Neutrophil (primary cell): ENCODE data around the gene DGKG.
A peak's percentile ranks its signal among the peaks of the same experiment; 100 is the strongest.

ENCODE experiments used
- H3K27ac ChIP-seq: fragments of 200-600 bp; sonication (generic); 2 replicates; pipeline ENCODE4 v1.5.1; 2016; ENCODE audit warnings: mild to moderate bottlenecking, moderate library complexity
- H3K27me3 ChIP-seq: fragments of 200-600 bp; sonication (generic); 2 replicates; pipeline ENCODE4 v1.6.0; 2016; ENCODE audit warnings: mild to moderate bottlenecking
- H3K36me3 ChIP-seq: fragments of 200-600 bp; sonication (generic); 2 replicates; pipeline ENCODE4 v1.5.1; 2017
- H3K4me1 ChIP-seq, 2 experiments: fragments of 200-600 bp in 1 of 2; sonication (generic) in 1 of 2; 1 replicate in 1 of 2; 2 replicates in 1 of 2; pipeline versions ENCODE4 v1.5.1 to v1.6.1; 2013 to 2016; ENCODE audit warnings: low read depth in 1 of 2, low read length in 1 of 2, mild to moderate bottlenecking in 1 of 2, moderate library complexity in 1 of 2; ENCODE audit not compliant: control insufficient read depth in 1 of 2, insufficient read depth in 1 of 2
- H3K4me3 ChIP-seq, 2 experiments: fragments of 200-600 bp in 1 of 2; sonication (generic) in 1 of 2; 1 replicate in 1 of 2; 2 replicates in 1 of 2; pipeline ENCODE4 v1.5.1; 2013 to 2016; ENCODE audit warnings: low read depth in 1 of 2, low read length in 1 of 2, mild to moderate bottlenecking in 1 of 2, moderate library complexity in 1 of 2
- H3K9me3 ChIP-seq: fragments of 200-600 bp; sonication (generic); 2 replicates; pipeline ENCODE4 v1.5.1; 2016
- CTCF ChIP-seq: fragments of 200-600 bp; sonication (generic); IDR thresholded peaks from 2 replicates; pipeline ENCODE4 v1.5.1; 2016; ENCODE audit warnings: antibody characterized with exemption

Gene DGKG

GRCh38 chr3:186138272-186138981 lies 223.6 kb downstream of the DGKG start:
- Histone ChIP-seq H3K4me1 (no peaks in the 10 kb centered on the region), H3K36me3 (peaks cover 4% of the 10 kb centered on the region), H3K27ac (peak overlapping the region; percentile 9), H3K4me3 (no peak overlapping the region), H3K27me3 (no peaks in the 10 kb centered on the region), H3K9me3 (no peaks in the 10 kb centered on the region)
- TF ChIP-seq CTCF: no peak

GRCh38 chr3:186137051-186137685 lies 224.9 kb downstream of the DGKG start:
- Histone ChIP-seq H3K27me3 (no peaks in the 10 kb centered on the region), H3K36me3 (peaks cover 4% of the 10 kb centered on the region), H3K4me3 (no peak overlapping the region), H3K9me3 (no peaks in the 10 kb centered on the region), H3K27ac (no peak overlapping the region), H3K4me1 (no peaks in the 10 kb centered on the region)
- TF ChIP-seq CTCF: no peak

- H3K27me3 ChIP-seq: no peaks in the 10 kb centered on the region
- no peak overlapping the region for H3K27ac ChIP-seq
- H3K4me1 ChIP-seq: no peaks in the 10 kb centered on the region
- no peaks in the 10 kb centered on the region for H3K36me3 ChIP-seq
- no peak overlapping the region for H3K4me3 ChIP-seq
- no peak for TF ChIP-seq CTCF
- H3K9me3 ChIP-seq: no peaks in the 10 kb centered on the region
Measured at GRCh38 chr3:186133980-186134379, 228.1 kb downstream of the DGKG start.

GRCh38 chr3:186132487-186132886 lies 229.5 kb downstream of the DGKG start:
- no peaks in the 10 kb centered on the region for H3K9me3 ChIP-seq
- H3K4me1 ChIP-seq: no peaks in the 10 kb centered on the region
- no peak for TF ChIP-seq CTCF

GRCh38 chr3:186129206-186129605 lies 232.8 kb downstream of the DGKG start:
- Histone ChIP-seq H3K36me3 (no peaks in the 10 kb centered on the region), H3K4me1 (no peaks in the 10 kb centered on the region), H3K27me3 (no peaks in the 10 kb centered on the region), H3K27ac (no peak overlapping the region), H3K4me3 (no peak overlapping the region), H3K9me3 (no peaks in the 10 kb centered on the region)
- TF ChIP-seq CTCF: no peak

More at GRCh38 chr3:186132487-186132886, 229.5 kb downstream of the DGKG start:
- Histone ChIP-seq H3K4me3 (no peak overlapping the region), H3K27me3 (no peaks in the 10 kb centered on the region), H3K36me3 (no peaks in the 10 kb centered on the region), H3K27ac (no peak overlapping the region)
